Left cardiac atrium (tissue), 4 donors: Measurements from ENCODE around the gene COQ4. TPM values are rescaled to one million over a fixed set of nuclear protein-coding genes. Genes with fewer than 3 reads are reported as not detected.

Experiments used
- ATAC-seq, 2 donors: fragments of 200-7000 bp; cut with Tn5 transposase; one replicate each; pipeline ENCODE4 v1.9.1; 2020; ENCODE audit warnings: mild to moderate bottlenecking in 2 of 2, moderate library complexity in 2 of 2
- DNase-seq: peaks from one replicate; pipeline ENCODE4 v3.0.0-alpha.2; 2020
- intact Hi-C, 2 donors: fragments of 100-400 bp; cut with DNase I; formaldehyde crosslinking; loops; one replicate each; pipeline versions ENCODE4 v1.14.1 to v1.15.1; 2022 to 2023
- total RNA-seq, 2 donors: library from RNA; stranded (reverse); fragmentation: NEBNext Ultra II Directional; extraction: Animal tissue kit (Norgen Biotek cat#: 25700); gene quantifications; one replicate each; pipeline ENCODE4 v1.2.1, GENCODE V29; 2021
- donor health status: DM: no; HTN: yes; CAD: no.
- donor health status: DM: no; HTN: yes; CAD: no; lungs with severe emphysema.
- donor health status: DM: yes; HTN: yes; CAD: no.
- donor health status: Dilated cardiomyopathy.

COQ4 gene
- total RNA-seq, 2 donors from 2014 or later: 21.2 to 27.7 TPM

DNA sequence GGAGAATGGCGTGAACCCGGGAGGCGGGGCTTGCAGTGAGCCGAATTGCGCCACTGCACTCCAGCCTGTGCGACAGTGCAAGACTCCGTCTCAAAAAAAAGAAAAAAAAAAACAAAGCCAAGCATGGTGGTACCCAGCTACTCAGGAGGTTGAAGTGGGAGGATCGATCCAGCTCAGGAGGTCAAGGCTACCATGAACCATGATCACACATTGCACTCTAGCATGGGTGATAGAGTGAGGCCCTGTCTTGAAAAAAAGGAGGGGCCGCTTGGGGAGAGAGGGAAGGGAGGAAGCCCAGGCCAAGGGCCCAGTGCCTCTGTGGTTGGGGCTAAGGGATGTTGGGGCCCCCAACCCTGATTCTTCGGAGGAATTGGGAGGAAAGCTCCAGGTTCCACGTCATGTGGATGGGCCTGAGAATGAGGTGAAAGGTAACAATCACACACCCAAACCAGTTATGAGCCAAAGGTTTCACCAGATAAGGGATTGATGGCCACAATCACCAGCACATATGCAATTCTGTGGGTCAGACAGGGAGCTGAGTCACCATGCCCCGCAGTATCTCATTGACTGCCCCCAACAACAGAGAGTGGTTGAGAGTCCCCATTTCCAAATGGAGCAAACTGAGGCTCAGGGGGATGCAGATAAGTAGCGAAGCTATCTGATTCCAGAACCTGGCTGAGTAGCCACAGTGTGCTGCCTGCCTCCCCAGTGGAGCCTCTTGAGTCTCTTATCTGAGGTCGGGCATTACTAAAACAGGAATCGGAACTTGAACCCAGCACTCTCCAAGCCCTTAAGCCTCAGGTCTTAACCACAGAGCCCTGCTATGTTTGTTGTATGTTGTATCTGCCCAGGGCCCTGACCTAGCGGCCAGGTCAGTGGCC lies 26.1 kb upstream of the COQ4 start:
- ATAC-seq: no peak
- intact Hi-C loops: loop anchor here in 1 of 2 donors (5.0 to 10.0 kb wide), 2 partner anchors 46 to 118 kb away; partner anchors contain the start of gene SLC27A4
- DNase-seq: no peak

DNA sequence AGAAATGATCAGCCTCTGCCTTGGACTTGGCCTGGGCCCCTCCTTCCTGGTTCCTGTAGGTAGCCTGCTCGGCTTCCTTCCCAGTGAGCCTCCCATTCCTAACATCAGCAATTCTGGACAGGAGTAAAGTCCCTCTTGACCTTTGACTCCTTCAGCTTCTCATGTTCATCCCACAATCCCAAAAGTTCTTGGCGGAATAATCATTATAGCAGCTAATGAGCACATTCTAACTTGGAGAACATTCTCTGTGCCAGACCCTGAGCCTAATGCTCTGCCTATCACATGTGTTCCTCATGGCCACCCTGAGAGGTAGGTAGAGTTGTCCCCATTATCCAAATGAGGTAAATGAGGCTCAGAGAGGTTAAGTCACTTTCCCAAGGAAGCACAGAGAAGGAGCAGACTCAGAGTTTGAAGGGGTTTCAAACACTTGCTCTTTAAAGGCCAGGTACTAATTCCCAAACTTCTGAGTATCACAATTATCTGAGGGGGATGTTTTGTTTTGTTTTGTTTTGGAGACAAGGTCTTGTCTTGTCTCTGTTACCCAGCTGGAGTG lies 25.3 kb upstream of the COQ4 start:
- intact Hi-C loops: loop anchor here in 1 of 2 donors (5.0 to 10.0 kb wide), 2 partner anchors 45 to 118 kb away; partner anchors contain the start of gene SLC27A4
- ATAC-seq: no peak
- no peak for DNase-seq

- intact Hi-C loops: loop anchor here in 1 of 2 donors (5.0 to 10.0 kb wide), 2 partner anchors 43 to 116 kb away; partner anchors contain the start of gene SLC27A4
- ATAC-seq: no peak
- no peak for DNase-seq
Measured at GRCh38 chr9:128298535-128299482, 23.8 kb upstream of the COQ4 start.

DNA sequence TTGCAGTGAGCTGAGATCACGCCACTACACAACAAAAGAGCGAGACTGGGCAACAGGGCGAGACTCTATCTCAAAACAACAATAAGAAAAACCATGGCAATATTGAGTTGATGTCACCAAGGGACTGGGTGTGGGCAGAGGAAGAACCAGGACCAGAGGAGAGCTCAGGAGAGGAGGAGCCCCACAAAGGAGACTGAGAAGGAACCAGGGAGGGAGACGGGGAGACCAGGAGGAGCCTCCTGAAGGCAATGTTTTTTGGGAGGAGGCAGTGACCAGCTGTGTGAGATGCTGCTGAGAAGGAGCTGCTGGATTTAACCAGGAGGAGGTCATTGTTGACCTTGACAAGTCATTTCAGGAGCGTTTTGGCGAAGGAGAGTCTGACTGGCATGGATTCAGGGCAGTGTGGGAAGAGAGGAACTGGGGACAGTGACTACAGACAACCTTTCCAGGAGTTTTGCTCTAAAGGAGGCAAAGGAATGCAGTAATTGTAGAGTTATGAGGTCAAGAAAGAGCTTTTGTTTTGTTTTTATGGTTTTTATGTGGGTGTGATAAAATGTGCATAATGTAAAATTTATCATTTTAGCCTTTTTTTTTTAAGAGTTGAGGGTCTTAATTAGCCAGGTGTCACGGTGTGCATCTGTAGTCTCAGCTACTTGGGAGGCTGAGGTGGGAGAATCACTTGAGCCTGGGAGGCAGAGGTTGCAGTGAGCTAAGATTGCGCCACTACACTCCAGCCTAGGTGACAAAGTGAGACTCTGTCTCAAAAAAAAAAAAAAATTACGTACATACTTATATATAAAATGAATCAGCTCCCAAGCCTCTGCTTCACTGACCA lies 18.3 kb upstream of the COQ4 start:
- intact Hi-C loops: no loop called here
- no peak for ATAC-seq

DNA sequence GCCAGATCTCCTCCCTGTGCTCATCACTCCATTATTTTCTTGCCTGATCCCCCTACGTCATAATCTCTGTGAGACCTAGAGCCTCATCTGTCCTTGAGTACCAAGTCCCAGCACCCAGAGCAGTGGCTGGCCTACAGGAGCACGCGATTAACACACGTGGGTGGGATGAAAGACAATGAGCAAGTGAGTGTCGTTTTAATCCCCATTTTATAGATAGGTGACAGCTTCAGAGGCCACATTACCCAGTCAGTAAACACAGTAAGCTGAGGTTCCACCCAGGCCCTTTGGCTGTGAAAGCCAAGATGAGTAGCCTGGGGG lies 17.7 kb upstream of the COQ4 start:
- no peak for ATAC-seq
- DNase-seq: no peak
- intact Hi-C loops: no loop called here

More for the DNA sequence above, 18.3 kb upstream of the COQ4 start:
- no peak for DNase-seq

DNA sequence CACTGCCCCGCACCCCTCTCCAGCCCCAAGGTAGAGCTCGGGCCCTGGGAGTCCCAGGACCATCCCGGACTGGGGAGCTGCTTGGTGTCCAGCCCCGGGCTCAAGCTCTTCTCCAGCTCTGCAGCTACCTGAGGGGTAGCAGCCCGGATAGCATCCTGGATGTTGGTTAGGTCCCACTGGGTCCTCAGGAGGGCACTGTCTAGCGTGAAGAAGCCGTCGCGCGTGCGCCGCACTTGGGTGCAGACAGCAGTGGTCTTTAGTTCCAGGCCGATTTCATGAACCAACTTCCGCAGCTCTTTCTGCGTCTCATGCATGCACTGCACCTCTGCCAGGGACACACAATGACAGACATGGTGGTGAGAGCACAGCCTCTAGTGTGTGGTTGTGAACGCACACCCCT lies 13.1 kb upstream of the COQ4 start:
- ATAC-seq (no peak), DNase-seq (no peak)
- intact Hi-C loops: no loop called here

DNA sequence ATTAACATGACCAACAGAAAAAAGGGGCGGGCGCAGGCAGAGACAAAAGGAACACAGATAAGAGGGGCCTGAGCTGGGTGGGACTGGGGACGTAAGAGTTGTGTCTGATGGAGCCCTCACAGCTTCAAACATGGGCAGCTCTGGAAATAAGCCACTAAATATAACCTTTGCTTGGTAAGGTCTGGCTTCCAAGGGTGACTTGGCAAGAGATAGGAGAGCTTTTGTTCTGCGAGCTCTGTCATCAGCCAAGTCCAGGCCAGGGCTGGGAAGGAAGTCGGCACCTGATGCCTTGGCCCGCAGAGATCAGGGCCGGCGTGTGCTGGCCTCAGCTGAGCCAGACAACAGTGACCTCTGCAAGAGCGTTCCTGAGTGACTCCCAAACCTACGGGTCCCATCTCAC lies 12.2 kb upstream of the COQ4 start:
- DNase-seq (peak; percentile 36), ATAC-seq (peak; percentile 64 to 72)
- intact Hi-C loops: no loop called here

DNA sequence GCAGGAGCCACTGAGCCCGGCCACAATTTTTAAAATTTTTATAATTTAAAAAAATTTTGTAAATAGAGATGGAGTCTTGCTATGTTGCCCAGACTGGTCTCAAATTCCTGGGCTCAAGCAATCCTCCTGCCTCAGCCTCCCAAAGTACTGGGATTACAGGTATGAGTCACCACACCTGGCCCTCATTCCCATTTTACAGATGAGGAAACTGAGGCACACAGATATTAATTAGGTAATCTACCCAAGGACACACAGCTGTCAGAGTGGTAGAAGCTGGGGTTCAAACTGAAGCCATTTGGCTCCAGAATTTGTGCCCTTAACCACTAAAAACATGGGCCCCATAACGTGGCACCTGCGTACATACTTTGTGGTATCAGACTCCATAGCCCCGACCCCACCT lies 7.9 kb upstream of the COQ4 start:
- DNase-seq (no peak), ATAC-seq (no peak)
- intact Hi-C loops: no loop called here

- intact Hi-C loops: no loop called here
- no peak for DNase-seq
- ATAC-seq: no peak
Measured at GRCh38 chr9:128316421-128316820, 6.2 kb upstream of the COQ4 start.

GRCh38 chr9:128317629-128318028 lies 5.0 kb upstream of the COQ4 start:
- DNase-seq: no peak
- ATAC-seq: no peak
- intact Hi-C loops: no loop called here

GRCh38 chr9:128321343-128321742 lies 1.3 kb upstream of the COQ4 start:
- intact Hi-C loops: loop anchor here in 1 of 2 donors (5.0 kb wide), 1 partner anchor 44 kb away; the partner anchor contains the start of genes GOLGA2 and SWI5
- DNase-seq (no peak), ATAC-seq (no peak)

DNA sequence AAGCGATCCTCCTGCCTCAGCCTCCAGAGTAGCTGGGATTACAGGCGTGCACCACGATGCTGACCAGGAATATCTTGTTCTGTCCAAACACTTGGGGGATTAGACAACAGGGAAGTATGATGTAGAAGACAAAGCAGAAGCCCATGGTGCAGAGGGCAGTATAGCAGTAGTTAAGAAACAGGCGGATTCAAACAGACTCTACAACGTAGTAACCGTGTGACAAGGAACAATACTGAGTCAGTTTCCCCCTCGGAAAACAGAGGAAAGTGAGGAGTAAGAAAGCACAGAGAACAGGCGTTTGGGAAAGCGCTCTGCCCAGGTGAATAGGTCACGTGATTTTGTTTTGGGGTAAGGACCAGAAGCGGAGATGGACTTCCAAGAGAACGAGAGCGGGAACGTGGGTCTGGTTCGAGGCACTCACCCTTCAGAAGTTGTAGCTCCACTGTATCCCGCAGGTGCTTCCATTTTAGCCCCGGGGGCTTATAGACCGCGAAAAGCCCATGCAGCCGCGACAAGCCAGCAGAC lies 698 bp upstream of the COQ4 start:
- intact Hi-C loops: loop anchor here in 1 of 2 donors (5.0 kb wide), 1 partner anchor 45 kb away; the partner anchor contains the start of genes GOLGA2 and SWI5
- DNase-seq (no peak), ATAC-seq (peak in 1 of 2 donors; percentile 9)

GRCh38 chr9:128323212-128323730 lies 632 bp downstream of the COQ4 start:
- intact Hi-C loops: loop anchor here in 1 of 2 donors (5.0 kb wide), 1 partner anchor 46 kb away; the partner anchor contains the start of genes GOLGA2 and SWI5
- DNase-seq (no peak), ATAC-seq (no peak)

- DNase-seq (no peak), ATAC-seq (no peak)
- intact Hi-C loops: loop anchor here in 1 of 2 donors (5.0 kb wide), 1 partner anchor 46 kb away; the partner anchor contains the start of genes GOLGA2 and SWI5
Measured at GRCh38 chr9:128323791-128324190, 1.2 kb downstream of the COQ4 start.

- intact Hi-C loops: loop anchor here in 1 of 2 donors (5.0 kb wide), 1 partner anchor 47 kb away; the partner anchor contains the start of genes GOLGA2 and SWI5
- ATAC-seq: no peak
- DNase-seq: no peak
Measured at GRCh38 chr9:128324401-128324800, 1.8 kb downstream of the COQ4 start.

DNA sequence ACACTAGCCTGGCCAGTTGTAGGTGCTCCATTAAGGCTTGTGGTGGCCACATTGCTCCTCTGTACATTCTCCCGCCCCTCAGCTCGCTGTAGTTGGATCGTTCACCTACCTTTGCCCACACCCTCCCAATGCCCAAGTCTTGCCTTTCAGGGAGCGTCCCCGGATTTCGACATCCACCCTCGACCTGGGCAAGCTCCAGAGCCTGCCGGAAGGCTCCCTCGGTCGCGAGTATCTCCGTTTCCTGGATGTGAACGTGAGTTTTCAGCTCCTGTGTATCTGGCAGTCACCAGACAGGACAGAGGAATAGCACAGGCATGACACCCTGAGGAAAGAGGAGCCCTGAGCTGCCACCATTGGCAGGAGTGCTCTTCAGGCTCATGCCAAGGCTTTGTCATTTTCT lies 3.0 kb downstream of the COQ4 start:
- DNase-seq (no peak), ATAC-seq (no peak)
- intact Hi-C loops: no loop called here

DNA sequence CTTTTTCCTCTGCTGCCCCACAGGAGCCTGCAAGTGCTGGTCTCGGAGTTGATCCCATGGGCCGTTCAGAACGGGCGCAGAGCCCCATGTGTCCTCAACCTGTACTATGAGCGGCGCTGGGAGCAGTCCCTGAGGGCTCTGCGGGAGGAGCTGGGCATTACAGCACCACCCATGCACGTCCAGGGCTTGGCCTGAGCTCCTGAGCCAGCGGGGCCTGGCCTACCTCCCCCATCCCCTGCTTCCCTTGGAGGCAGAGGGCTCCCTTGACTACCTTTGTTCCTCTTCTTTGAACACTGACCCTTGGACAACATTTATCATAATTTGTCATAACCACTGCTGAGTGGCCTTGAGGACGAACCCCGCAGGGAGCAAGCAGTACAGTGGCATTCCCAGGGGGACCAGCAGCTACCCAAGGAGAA lies 10.8 kb downstream of the COQ4 start:
- ATAC-seq: no peak
- no peak for DNase-seq
- intact Hi-C loops: no loop called here

GRCh38 chr9:128335161-128335560 lies 12.5 kb downstream of the COQ4 start:
- ATAC-seq: no peak
- DNase-seq: no peak
- intact Hi-C loops: no loop called here
